Sigmoid colon (tissue), 3 donors: ENCODE measurements around the gene SAFB.

Source experiments
- CTCF ChIP-seq, 4 experiments: fragments of 450-650 bp in 3 of 4; fragments of 200-600 bp in 1 of 4; IDR thresholded peaks; one replicate each; pipeline ENCODE4 v1.5.1; 2016 to 2019; ENCODE audit warnings: antibody characterized with exemption in 4 of 4, mild to moderate bottlenecking in 3 of 4, moderate library complexity in 2 of 4
- POLR2A ChIP-seq, 2 donors: fragments of 450-650 bp; IDR thresholded peaks; one replicate each; pipeline ENCODE4 v1.6.1; 2016; ENCODE audit warnings: antibody characterized with exemption in 2 of 2, mild to moderate bottlenecking in 2 of 2, moderate library complexity in 2 of 2

GRCh38 chr19:5591476-5591875 lies 31.4 kb upstream of the SAFB start:
- TF ChIP-seq CTCF (IDR thresholded peaks at IDR 0.05) (no peak), POLR2A (IDR thresholded peaks at IDR 0.05) (no peak)
